ENCODE results near the gene OCA2.
"Not testable (repeated sequence)": the region's sequence is repeated elsewhere in the genome, so short reads cannot be mapped to it uniquely, and the experiment has no call there.

The OCA2 gene

DNA sequence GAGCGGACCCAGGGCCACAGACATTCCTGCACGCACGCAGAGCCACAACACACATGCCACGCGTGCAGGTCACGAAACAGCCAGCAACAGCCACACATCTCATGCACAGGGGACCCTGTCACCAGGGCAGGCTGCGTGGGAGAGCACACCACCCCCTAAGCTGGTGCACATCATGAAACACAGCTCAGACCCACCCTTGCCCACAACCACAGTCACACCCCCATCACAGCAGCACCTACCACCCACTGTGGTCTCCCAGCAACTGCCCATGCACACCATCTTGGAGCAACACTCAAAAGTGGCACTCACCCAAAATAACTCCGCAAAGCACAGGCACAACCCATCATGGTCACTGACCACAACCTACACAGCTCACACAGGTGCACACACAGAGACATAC is 75.7 kb downstream of the OCA2 start:
- DNase-seq (ENCODE audit: low read depth) = no peak

DNA sequence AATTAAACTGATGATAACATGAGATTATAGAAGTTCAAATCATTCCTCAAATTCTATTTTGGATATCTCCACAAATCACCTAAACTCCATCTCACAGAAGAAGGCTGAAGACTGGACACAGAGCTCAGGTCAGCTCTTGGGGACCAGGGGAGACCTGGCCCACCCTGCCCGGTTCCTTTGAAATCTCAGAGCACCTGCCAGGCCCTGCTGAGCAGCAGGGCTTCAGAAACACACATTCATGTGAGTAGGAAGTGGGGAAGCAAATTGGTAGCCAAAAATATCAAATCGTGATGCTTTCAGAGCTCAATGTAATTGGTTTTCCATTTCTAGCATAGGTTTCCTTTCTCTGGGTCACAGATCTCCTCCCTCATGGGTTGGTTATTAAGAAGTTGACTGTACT is 76.2 kb downstream of the OCA2 start:
- DNase-seq (ENCODE audit: low read depth) = no peak

DNA sequence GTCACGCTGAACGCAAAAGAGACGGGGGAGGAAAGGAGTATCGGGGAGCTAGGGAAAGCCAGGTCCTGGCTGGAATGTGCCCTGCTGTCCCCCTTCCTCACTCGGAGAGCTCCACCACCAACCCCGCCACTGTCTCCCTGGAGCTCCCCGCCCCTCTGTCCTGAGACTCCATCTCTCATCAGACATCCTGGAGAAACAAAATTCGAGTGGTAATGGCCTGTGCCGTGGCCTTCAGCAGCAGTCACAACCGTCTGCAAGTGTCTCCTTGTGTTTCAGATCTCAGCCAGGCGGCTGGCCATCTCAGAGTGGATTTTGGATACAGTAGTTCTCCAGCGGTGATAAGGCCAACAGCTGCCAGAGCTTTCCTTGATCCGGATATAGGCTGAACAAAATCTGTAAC is 76.9 kb downstream of the OCA2 start:
- DNase-seq (ENCODE audit: low read depth) = no peak

DNA sequence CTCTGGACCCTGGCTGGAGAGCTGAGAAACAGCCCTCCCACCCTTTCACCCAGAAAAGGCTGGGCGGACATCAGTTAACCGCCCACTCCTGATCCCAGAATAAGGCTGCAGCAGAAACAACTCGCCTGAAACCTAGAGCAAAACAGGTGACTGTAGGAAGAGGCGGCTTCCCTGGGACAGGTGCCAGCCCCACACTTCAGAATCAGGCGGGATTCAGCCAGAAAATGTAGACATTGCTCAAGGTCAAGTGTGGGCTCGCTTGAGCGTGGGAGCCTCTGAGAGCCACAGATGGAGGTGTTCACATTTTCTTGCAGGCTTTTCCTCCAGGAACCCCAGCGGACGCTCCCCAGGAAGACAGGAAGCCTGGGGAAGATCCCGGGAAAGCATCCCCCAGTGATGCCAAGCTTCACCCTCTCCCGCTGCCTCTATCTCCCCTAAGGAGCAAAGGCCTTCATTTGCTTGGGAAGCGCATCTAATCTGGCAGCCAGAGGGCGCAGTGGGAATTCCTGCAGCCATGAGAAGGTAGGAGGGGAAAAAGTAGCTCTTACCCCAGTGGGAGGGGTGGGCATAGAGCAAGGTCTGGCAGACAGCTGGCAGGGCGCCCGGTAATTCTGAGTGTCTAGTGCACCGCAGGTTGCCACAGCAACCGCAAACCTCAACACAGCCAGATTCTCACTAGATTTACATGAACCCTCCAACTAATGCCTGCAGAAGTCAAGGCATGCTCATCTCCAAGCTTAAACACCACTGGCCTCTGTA is 77.7 kb downstream of the OCA2 start:
- DNase-seq (ENCODE audit: low read depth) = peak; percentile 9

DNA sequence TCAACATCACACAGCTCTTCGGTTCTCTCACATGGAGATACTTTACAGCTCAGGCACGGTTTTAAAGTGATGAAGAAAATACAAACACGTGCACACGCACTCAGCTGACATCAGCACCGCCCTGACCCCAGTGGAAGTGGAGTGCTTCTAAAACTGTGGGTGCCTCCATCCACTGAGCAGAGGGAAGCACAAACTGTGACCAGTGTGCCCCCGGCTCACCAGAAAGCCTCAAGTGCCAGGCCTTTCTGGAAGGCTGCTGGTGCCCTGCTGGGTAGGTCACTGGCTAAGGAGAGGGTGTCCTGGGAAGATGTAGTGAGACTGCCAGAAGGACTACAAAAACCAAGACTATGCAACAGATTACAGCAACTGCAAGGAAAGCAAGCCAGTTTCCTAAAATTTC is 78.5 kb downstream of the OCA2 start:
- DNase-seq (ENCODE audit: low read depth) = no peak

DNA sequence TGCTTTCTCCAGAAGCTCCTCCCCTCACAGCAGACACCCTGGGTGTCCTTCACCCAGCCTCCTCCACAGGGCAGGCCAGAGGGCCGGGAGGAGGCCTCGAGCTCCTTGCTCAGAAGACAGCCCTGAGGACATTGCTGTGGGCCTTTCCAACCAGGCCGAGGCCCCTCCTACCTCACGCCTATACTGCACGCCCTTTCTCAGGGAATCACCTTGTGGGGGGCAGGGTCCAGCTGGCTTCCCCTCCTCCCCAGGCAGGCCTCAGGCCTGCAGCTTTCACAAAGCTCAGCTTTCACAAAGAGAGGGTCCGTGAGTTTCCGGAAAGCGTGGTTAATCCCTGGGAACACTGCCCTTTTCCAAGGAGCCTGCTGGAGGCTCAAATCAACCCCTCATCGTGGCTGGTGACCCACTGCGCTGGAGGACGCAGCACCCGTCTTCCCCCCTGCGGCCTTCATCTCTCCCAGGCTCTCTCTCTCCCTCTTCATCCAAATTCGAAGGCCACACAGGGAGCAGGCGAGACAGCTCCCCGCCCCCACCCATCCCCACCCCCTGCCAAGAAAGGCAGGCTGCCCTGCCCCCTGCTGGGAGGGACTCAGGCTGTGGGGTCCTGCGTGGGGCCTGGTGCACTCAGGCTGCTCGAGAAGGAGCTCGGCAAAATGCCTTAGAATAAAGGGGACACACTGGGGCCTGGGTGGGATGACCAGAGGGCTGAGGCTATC is 79.4 kb downstream of the OCA2 start:
- no peak for DNase-seq (ENCODE audit: low read depth)

DNA sequence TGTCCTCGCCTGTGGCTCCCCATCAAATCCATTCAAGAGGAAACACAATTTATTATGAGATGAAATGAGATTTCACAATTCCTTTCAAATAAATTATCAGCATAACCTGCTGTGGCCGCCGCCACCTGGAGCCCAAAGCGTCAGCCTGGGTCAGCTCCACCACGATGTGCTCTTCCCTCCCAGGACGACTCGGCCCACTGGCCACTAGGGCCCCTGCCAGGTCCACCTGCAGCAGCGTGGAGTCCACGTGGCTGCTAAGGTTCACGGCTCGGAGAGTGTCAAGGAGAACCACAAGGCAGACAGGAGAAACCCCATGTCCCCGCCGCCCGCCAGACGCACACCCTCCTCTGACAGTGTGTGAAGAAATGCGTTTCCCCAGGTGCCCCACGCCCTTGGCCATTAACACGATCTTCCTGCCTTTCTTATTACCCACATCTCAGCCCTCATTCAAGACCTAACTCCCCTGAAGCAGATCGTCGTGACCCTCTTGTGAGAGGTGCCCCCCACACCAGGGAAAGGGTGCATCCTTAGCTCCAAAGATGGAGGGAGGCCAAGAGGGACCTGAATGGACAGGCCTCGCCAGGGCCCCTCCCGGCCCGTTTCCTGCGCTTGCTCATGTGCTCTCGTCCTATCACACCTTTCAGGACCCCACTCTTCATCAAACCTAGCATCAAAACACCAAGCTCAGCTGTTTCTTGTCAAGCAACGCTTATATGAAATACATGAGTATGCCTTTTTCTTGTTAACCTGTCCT is 80.6 kb downstream of the OCA2 start:
- no peak for DNase-seq (ENCODE audit: low read depth)

DNA sequence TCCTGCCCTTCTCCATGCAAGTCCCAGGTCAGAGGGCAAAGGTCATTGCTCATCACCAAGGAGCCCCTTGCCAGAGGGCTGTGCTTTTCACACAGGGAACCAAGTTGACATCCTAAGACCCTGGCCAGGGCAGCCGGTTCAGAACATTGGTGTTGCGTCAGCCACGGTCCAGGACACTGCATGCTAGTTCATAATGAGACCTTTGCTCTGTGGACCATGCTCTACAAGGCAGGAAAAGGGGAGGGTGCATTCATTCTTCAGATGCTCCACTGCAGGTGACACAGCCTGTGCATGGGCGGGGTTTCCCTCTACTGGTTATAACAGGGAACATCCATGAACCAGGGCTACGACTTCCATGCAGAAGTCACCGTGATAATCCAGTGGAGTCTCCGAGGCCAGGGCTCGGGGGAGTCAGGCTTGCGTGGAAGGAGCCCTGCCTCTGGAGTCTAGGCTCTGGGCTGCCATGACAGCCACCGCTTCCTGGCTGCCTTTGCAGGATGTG is 81.6 kb downstream of the OCA2 start:
- no peak for DNase-seq (ENCODE audit: low read depth)

DNA sequence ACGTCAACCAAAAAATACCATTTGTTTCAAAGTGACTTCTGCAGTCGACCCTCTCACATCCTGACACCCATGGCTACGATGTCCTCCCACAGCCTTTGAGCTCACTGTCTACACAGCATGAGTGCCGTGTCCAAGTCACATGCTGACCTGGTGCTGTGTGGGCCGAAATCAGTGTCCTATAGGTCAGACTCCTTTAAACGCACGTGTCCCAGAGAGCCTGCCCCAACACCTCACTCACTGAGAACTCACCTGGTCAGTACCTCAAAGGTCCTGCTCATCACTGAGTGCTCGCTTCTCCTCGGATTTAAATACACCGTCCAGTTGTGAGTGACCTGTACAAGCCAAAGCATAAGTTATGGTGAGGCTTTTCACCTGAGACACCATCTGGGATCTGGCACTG is 83.3 kb downstream of the OCA2 start:
- no peak for DNase-seq (ENCODE audit: low read depth)

DNA sequence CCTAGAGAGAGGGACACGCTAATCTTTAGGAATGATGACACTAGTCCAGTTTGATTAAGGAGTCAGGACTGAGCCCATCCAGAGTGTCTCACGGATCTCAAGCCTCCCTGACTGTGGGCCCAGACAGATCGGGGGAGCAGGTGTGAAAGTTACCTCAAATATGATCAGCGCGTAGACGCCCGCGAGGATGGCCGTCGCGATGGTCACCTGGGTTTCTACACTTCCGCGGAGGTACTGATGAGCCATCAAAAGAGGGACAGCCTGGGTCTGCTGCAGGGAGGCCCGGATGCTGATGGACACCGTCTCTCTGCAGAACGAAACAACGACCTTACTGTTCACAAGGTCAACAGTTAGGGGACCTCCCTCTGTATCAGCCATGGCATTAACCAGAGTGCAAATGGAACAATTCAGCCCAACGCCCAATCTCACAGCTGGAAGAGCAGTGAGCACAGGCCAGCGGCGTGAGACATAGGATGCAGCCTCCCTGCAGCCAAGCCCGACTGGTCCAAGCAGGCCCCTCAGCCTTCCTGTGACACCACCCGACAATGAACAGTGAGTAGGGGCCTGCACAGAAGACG is 84.4 kb downstream of the OCA2 start:
- no peak for DNase-seq (ENCODE audit: low read depth)

DNA sequence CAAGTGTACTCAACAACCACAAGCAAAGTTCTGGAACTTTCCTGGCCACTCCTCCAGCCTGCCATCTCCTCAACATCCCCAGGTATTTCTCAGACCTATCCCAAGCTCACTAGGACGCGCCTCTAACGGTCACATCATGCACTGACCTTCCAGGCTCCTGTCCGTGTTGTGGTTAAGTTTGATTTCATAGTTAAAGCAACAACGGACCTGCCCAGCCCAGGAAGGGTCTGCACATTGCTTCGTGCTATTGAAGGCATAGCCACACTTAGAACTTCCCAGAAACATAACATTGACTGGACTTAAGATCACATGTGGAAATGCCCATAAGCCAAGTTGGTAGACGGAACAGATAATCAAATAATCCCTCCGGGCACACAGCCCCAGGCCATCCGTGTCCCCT is 85.1 kb downstream of the OCA2 start:
- DNase-seq (ENCODE audit: low read depth) = no peak

DNA sequence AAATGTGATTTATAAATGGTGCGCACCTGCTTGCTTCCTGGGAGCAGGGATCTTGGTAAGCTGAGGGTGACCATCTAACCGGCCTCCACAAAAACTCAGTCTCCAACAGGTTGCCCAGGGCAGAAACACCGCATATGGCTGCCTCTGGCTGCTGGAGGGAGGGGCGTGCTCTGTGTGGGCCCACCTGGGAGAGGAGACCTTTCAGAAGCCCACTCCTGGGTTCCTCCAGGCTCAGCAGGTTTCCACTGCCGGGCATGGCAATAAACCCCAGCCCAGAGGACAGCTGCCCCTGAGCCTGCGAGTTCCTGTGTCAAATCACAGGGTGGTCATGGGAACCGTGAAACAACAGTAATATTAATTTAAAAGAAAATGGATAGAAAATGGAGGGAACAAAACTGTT is 85.6 kb downstream of the OCA2 start:
- no peak for DNase-seq (ENCODE audit: low read depth)

DNA sequence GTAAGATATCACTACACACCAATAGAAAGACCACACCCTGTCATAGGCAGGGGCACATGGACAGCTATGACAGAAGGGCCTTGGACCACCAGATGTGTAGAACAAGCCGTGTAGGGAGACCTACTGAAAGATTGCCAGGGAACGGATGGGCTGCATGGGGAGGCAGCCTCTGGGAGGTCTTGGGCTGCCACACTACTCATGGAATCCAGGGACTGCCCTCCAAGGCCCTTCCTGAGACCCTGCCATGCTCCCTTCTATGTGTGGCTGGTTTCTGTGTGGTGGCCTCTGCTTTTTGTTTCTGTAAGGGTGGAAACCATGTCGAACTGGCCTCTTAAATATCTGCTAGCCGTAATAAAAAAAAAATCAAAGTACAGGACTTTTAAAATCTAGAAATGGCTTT is 86.9 kb downstream of the OCA2 start:
- no peak for DNase-seq (ENCODE audit: low read depth)

DNA sequence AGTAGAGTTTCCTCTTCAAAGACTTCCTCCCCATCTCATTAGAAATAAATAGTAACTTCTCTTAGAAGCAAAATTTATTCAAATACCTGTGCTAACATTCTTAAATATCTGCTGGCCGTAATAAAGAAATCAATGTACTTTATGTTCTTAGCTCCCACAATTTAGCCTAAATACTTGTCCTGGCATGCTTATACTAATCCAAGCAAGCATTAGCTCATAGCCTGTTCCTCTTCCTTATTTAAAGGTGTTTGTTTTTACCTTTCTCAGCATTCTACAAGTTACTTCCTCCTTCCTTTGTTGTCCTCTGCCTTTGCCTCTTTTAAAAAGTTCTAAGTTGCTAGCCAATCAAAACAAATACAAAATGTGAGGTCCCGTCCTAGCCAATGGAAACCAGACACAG is 90.9 kb downstream of the OCA2 start:
- DNase-seq (ENCODE audit: low read depth) = not testable (repeated sequence)

DNA sequence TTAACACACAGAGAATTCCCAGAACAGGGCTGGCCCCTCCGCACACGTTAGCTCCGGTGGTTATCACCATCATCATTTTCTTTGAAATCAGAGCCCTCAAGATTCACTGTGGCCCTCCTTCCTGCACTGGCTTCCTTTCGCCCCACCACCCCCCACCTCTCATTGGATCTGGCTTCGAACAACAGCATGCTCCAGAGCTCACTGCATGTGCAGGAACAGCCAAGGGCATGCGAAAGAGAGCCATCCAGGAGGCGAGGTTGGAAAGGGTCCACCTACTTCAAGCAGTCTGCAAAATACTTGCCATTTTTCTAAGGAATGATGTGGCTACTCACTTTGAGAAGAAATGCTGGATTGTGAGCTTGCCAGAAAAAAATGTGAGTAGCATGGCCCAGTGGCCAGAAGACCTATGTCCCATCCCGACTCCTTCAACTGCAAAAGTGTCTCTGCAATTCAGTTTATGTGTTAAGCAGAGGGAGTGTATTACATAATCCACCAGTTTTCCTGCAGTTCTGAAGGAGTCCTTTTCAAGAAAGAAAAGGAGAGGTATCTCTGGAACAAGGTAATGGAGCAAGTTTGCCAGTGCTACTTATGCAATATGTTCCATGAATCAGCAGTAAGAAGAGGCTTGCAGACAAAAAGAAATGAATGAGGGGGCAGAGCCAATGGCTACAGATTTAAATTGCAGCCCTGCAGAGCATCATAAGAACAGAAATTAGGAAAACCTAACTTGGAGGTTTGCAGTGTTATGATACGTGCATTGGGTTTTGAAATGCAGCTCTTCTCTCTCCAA is 92.8 kb downstream of the OCA2 start:
- no peak for DNase-seq (ENCODE audit: low read depth)

DNA sequence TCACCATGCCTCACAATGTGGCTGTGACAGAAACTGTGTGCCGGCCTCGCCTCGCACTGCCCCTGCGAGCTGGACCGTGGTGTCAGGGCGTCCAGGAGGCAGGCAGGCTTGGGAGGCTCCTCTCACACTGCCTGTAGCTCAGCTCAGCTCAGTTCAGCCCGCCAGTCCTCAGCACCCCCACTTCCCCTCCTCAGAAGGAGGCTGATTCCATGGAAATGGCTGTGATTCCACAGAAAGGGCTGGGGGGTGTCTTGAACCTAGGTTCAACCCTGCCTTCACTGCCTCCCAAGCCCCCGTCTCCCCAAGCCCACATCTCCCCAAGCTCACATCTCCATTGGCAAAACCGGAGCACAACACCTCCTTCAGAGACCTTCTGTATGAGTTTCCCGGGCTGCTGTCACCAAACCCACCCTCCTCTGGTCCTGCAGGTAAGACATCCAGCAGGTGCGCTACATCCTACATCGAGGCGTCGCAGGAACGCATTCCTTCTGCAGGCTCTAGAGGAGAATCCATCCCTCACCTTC is 94.0 kb downstream of the OCA2 start:
- DNase-seq (ENCODE audit: low read depth) = no peak

DNA sequence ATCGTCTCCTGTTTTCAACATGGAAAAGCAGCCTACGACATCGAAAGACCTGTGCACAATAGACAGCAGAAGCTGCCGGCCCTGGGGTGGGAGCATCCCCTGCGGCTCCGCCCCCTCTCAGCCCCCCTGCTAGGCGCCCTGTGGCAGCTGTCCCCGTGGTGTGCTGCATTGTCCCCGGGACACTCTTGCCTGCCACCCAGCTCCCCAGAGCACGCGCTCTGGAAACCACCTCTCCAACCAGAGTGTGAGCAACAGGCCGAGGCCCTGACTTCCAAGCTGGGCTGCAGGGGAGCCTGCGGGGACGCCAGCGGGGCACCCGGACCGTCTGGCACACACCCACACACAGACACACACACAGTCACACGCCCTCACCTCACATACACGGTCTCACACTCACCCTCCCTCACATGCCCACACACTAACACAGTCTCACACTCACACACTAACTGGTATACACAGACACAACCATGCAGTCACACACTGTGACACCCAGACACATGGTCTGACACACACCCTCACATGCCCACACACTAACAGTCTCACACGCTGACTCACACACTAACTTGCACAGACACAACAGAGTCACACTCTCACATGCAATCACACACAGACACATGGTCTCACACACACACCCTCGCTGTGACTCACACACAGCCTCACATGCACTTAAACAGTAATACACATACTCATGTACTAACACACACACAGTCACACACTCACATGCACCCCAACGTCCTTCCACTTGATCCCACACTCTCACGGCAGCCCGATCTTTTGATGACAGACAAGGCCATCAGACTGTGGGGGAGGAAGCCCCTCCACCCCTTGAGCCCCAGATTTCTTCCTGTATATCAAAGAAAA is 94.7 kb downstream of the OCA2 start:
- no peak for DNase-seq (ENCODE audit: low read depth)

DNA sequence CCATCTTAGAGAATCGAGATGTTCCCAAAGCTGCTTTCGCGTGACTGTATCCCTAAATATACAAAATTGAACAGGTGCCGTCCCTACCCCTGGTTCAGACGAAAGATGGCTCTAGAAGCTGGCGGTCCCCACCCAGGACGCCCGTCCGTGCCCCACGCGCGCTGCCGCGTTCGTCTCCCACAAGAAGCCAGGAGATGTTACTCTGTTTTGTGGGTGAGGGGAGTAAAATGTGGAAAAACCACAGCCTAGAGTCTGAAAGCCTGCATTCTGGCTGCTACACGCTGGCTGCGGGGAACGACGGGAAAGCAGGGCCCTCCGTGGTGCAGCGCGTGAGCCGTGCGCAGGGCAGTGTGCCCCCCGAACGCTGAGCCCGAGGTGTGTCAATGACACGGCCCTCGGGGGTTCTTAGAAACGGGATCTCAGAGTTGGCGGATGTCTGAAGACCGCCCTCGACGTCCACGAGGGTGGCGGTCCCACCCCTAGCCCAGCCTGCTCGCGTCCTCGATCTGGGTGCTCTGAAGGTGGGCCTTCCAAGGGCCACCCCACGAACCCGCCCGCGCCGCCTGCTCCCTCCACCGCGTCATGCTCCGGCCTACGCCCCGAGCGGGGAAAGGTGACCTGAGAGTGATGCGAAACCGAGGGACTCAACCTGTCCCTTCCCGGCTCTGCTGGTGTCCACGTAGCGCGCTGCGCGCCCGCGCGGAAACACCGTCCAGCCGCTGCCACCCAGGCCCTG is 95.6 kb downstream of the OCA2 start:
- DNase-seq (ENCODE audit: low read depth) = no peak

DNA sequence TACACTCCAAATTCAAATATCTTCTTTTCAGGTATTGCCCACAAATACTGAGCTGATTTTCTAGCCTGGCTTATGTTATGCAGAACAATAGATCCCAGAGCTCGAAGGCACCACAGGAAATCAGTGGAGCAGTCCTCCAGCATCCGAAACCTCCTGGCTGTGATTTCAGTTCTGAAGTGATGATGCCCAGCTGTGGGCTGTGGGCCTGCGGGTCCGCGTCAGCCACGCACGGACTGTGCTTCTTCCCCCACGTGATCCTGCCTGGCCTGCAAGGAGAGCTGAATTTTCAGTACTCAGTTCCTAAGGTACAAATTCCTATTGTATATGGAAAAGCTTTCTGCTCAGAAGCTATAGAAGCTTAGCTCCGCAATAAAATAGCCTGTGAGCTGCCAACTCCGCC is 96.2 kb downstream of the OCA2 start:
- DNase-seq (ENCODE audit: low read depth) = no peak
